ENCODE results near the gene WDR35. TPM values are rescaled to one million over a fixed set of nuclear protein-coding genes. Genes with fewer than 3 reads are reported as not detected.
"Not testable (repeated sequence)": the region's sequence is repeated elsewhere in the genome, so short reads cannot be mapped to it uniquely, and the experiment has no call there.

WDR35 gene
- total RNA-seq, 1 experiment from 2014 or later = 18.6 TPM

DNA sequence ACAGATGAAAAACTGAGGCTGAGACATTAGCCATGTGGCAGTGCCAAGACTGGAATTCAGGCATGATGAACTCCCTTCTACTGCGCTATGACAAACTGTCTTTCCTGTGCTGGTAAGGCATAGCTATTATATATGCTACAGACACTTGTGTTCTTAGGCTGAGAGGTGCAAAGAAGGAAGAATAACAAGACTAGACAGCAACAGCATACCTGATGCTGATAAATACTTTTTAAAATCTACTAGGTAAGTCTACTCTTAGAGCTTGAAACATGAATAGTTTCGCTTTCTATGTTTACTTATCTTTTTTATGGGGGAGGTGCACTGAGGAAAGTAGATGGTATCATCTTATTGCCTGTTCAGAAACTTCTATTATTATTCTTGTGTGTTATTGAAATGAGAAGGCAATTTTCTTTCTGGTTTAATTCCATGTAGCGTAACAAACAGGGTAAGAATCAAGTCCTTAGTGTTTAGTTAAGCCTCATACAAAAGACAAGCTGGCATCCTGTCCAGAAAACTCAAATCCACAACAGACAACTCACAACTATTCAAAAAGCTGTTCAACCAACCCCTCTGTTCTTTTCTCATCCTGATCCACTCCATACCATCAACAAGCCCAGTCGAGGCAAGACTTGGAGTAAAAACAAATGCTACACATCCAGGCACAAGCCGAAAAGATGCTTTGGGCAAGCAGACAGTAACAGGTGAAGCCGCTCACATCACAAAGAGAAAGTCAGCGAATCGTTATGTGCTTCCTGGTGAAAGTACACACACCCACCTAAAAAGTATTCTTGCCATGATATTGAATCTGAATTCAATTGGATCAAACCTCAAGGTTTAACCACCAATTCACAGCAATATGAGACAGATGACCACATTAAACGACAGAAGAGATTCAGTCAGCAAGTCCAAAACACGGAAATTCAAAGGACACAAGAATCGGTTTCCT, 89.6 kb downstream of the WDR35 start:
- DNase-seq = peak; percentile 38 to 59
- Histone ChIP-seq H3K27ac (peak overlapping the region; percentile 95), H3K4me3 (peak overlapping the region; percentile 90), H3K36me3 (peaks cover 2% of the 10 kb centered on the region; the same call in 1 of the 2 replicates), H3K27me3 (no peaks in the 10 kb centered on the region), H3K4me1 (peaks cover 7% of the 10 kb centered on the region; the same call in 1 of the 2 replicates), H3K9me3 (replicated peaks) (no peaks in the 10 kb centered on the region)

DNA sequence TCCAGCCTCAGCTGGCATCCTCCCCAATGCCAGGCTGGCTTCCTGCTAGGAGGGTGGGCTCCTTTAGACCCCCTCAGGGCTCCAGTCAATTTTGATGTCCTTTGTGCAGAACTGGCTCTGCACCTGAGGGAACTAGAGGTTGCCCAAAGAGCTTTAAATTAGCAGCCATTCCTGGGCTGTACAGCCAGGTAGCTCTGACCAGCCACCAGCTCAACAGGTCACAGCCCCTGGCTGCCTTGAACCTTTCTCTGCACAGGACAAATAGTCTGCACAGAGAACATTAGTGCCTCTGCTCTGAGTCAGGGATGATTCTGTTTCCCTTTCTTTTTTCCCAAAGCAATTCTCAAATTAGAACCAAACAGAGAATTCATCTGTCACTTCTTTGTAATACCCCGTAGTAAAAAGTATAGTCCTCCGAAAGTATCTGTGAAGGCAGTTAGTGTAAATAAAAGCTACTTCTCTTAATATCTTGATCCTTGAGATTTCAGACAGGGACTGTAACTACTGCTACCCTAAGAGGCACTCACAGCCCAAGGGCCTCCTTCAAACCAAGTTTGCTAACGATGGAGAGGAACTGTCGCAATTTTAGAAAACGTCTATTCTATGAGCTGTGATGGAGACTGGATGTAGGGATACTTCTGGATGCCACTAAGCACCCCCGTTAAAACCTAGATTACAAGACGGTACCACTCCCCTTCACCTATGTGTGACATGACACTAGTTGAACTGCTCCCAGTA, 91.1 kb downstream of the WDR35 start:
- H3K4me3 ChIP-seq = no peak overlapping the region
- no peak overlapping the region for H3K27ac ChIP-seq
- peaks cover 2% of the 10 kb centered on the region; the same call in 1 of the 2 replicates for H3K36me3 ChIP-seq
- H3K27me3 ChIP-seq = no peaks in the 10 kb centered on the region
- peaks cover 7% of the 10 kb centered on the region; the same call in 1 of the 2 replicates for H3K4me1 ChIP-seq
- DNase-seq = no peak
- no peaks in the 10 kb centered on the region for H3K9me3 ChIP-seq (replicated peaks)

DNA sequence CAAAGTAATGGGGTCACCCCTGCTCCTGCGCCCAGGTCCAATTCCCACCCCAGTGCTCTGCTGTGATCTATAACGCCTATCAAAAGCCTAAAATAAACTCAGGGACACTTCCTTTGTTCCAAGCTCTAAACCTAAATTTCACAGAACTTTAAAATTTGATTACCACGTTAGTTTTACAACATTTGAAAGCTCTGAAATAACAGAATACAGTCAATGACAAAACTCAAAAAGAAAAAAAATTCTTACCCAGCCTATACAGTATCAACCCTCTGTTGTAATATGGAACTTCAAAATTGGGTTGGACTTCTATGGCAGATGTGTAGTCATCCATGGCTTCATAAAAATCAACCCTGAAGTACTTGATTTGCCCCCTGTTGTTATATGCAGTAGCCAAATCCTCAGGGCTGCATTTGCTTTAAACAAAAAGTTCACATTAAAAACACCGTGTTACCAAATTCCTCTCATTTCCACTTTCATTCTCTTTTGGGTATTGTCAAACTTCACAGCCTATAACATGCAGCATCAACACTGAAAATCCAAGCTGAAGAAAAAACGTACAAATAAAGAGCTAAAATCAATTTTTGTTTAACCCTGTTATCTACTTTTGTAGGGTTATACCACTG, 92.2 kb downstream of the WDR35 start:
- H3K9me3 ChIP-seq (replicated peaks) = no peaks in the 10 kb centered on the region
- DNase-seq = no peak

DNA sequence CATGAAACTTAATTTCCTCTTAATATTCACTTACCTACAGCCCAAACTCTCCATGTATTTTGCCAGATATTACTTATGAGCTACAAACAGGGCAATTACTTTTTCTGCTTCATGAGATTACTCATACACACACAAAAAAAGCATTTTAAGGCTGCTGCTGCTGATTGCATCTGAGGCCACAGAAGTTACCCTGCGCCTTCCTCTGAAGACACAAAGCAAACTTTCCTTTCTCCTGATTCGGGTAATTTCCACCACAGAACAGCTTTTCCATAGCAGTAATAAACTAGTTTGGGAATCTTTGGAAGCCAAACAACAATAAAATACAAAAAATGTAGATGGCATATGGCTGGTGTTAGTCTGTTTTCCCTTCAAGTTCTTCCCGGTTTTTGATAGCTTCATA, 94.4 kb downstream of the WDR35 start:
- Histone ChIP-seq H3K27me3 (no peaks in the 10 kb centered on the region), H3K4me3 (no peak overlapping the region), H3K9me3 (replicated peaks) (no peaks in the 10 kb centered on the region), H3K36me3 (peaks cover 2% of the 10 kb centered on the region; the same call in 1 of the 2 replicates), H3K27ac (no peak overlapping the region), H3K4me1 (peaks cover 3% of the 10 kb centered on the region; the same call in 1 of the 2 replicates)
- no peak for DNase-seq

More for the DNA sequence above, 92.2 kb downstream of the WDR35 start:
- H3K36me3 ChIP-seq = peaks cover 2% of the 10 kb centered on the region; the same call in 1 of the 2 replicates
- H3K4me1 ChIP-seq = peaks cover 5% of the 10 kb centered on the region; the same call in 1 of the 2 replicates
- H3K4me3 ChIP-seq = no peak overlapping the region
- no peak overlapping the region for H3K27ac ChIP-seq
- H3K27me3 ChIP-seq = no peaks in the 10 kb centered on the region

DNA sequence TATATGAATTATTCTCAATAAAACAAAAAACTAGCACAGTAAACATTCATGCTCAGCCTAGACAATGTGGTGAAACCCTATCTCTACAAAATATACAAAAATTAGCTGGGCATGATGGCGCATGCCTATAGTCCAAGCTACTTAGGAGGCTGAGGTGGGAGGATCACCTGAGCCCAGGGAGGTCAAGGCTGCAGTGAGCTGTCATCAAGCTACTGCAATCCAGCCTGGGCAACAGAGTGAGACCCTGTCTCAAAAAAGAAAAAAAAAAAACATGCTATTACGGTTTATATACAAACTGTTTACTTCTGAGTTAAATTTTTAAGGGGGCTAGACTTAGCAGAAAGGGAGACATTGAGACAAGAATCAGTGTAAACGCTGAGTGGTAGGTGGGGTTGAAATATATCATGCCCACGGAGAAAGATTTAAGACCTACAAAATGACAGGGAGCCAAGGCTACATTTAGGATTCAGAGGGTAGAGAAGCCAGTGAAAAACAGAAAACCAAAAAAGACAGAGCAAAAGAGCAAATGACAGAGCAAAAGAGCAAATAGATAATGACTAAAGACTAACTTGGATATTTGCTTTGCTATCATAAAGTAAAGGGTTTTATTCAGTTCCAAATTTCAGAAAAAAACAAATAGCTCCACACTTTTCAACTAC, 95.6 kb downstream of the WDR35 start:
- no peaks in the 10 kb centered on the region for H3K9me3 ChIP-seq (replicated peaks)
- no peaks in the 10 kb centered on the region for H3K4me1 ChIP-seq
- no peaks in the 10 kb centered on the region for H3K27me3 ChIP-seq
- H3K4me3 ChIP-seq = no peak overlapping the region
- DNase-seq = no peak
- H3K27ac ChIP-seq = no peak overlapping the region
- peaks cover 2% of the 10 kb centered on the region; the same call in 1 of the 2 replicates for H3K36me3 ChIP-seq

DNA sequence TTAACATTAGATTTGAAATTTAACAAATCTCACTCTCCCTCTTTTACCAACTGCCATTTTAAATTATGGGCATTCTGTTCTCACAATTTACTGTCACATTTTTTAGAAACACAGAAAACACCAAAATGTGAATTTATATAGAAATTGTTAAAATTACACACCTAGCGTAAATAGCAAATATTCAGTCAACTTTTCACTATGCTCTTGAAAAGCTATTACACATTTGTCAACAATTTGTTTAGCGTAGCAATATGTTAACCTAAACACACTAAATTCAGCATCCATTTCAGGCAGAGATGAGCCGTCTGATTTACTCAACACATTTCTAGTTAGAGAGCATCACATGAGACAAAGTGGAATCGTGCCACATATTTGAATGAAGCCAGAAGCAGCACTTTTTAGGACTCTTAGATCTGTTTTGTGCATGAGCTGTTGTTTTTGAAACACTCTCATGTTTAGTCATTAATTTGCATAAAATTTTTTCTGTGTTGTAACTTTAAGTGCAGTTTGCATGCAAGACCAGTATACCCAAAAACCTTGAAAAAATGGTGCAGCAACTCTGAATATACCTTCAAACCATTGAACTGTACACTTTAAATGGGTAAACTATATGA, 96.3 kb downstream of the WDR35 start:
- H3K27ac ChIP-seq = no peak overlapping the region
- peaks cover 2% of the 10 kb centered on the region; the same call in 1 of the 2 replicates for H3K36me3 ChIP-seq
- no peaks in the 10 kb centered on the region for H3K9me3 ChIP-seq (replicated peaks)
- DNase-seq = no peak
- no peaks in the 10 kb centered on the region for H3K4me1 ChIP-seq
- no peaks in the 10 kb centered on the region for H3K27me3 ChIP-seq
- H3K4me3 ChIP-seq = no peak overlapping the region

DNA sequence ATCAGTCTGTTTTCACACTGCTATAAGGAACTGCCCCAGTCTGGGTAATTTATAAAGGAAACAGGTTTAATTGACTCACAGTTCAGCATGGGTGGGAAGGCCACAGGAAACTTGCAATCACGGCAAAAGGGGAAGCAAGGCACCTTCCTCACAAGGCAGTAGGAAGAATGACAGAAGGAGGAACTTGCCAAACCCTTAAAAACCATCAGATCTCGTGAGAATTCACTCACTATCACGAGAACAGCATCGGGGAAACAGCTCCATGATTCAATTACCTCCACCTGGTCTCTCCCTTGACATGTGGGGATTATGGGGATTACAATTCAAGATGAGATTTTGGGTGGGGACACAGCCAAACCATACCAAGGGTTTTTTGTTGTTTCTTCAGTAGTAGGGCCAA, 97.9 kb downstream of the WDR35 start:
- not testable (repeated sequence) for H3K27me3 ChIP-seq; H3K9me3 ChIP-seq (replicated peaks); H3K4me1 ChIP-seq; H3K4me3 ChIP-seq; H3K27ac ChIP-seq; H3K36me3 ChIP-seq
- peak in 1 of 2 experiments; percentile 19 for DNase-seq

DNA sequence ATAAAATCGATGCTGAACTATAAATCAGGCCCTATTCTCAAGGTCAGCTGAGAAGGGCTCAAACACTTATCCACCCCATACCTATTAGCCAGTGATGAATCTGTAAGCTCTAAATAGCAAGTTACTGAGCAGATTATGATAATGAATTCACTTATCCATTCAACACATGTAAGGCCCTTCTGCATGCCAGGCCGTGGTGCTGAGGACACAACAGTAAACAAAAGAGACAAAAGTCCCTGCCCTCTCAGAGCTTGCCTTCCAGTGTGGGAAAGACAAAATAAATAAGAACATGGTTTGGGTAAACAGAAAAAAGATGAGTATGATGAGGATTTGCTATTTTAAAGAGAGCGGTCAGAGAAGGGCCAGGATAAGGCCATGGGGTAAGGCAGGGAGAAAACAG, 99.8 kb downstream of the WDR35 start:
- H3K4me1 ChIP-seq = no peaks in the 10 kb centered on the region
- H3K27me3 ChIP-seq = no peaks in the 10 kb centered on the region
- DNase-seq = no peak
- H3K36me3 ChIP-seq = no peaks in the 10 kb centered on the region
- H3K9me3 ChIP-seq (replicated peaks) = no peaks in the 10 kb centered on the region
- H3K27ac ChIP-seq = no peak overlapping the region
- H3K4me3 ChIP-seq = no peak overlapping the region

DNA sequence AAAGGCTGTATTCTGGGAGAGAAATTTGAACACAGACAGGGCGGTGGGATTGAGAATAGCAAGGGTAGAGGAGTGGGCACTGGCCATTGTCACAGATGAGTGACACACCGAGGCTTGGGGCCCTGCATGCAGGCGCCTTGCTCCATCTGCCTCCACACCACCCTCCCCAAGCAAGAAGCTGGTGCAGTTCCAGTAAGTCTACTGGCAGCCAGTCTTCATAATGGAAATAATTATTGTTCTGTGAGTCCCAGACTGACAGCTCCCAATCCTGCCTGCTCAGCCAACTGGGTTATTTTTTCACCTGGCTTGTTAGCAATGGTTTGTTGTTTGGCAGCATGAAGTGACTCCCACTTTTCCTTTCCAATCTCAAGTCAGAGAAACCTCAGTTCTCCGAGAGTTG, 101.1 kb downstream of the WDR35 start:
- Histone ChIP-seq H3K9me3 (replicated peaks) (no peaks in the 10 kb centered on the region), H3K27me3 (no peaks in the 10 kb centered on the region), H3K4me1 (no peaks in the 10 kb centered on the region), H3K36me3 (no peaks in the 10 kb centered on the region), H3K4me3 (no peak overlapping the region), H3K27ac (no peak overlapping the region)
- no peak for DNase-seq

DNA sequence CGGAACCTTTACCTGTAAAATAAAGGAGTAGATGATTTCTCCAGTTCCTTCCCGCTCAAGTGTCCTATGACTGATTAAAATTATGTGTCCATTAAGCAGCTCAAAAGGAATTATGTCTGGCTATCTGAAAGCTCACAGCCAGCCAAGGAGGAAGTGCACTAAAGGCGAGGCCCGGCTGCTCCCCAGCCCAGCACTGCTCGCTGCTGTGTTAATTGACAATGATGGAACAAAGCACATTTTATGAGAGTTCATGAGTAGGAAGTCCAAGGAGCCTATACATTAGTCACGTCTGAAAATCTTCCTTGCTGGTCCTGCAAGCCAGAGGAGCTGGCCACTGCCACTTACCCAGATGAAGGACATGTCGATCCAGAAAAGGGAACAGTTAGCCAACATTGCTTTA, 102.4 kb downstream of the WDR35 start:
- Histone ChIP-seq H3K36me3 (no peaks in the 10 kb centered on the region), H3K4me1 (no peaks in the 10 kb centered on the region), H3K27ac (no peak overlapping the region), H3K9me3 (replicated peaks) (no peaks in the 10 kb centered on the region), H3K4me3 (no peak overlapping the region), H3K27me3 (no peaks in the 10 kb centered on the region)
- DNase-seq = no peak

DNA sequence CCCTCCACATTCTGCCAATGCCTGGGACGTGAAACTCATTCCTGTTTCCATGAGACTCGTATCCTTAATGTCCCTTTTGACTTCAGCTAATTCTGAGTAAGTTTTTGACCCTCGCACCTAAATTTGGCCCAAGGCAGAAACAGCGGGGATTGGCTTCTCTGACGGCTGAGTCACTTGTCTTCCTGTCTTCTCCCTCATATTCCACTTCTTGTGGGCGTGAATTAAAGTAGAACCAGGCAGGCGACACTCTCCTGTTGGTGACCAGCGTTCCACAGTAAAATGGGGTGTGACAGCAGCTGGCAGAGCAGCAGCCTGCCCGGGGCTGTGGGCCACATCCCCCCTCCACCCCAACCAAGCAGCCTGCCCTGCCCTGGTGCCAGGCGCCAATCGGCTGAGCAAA, 103.6 kb downstream of the WDR35 start:
- Histone ChIP-seq H3K27ac (no peak overlapping the region), H3K27me3 (no peaks in the 10 kb centered on the region), H3K4me3 (no peak overlapping the region), H3K4me1 (no peaks in the 10 kb centered on the region), H3K9me3 (replicated peaks) (no peaks in the 10 kb centered on the region), H3K36me3 (no peaks in the 10 kb centered on the region)
- DNase-seq = no peak

DNA sequence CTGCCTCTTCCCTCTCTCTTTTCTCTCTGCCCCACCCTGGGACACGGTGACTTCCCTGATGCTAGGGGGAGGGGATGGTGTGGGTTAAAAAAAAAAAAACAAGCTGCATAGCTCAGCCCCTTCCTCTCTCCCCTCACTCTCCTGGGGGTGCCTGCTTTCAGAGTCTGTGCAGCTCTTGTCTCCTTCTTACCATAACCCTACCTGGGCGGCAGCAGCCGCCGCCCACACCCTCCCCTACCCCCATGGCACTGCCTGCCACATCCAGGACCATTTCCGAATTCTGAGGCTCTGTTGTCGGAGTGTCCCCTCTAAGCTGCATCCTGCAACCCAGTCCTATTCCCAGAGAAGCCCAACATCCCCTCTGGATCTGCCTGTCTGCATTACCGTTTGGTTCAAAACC, 104.1 kb downstream of the WDR35 start:
- Histone ChIP-seq H3K27ac (no peak overlapping the region), H3K9me3 (replicated peaks) (no peaks in the 10 kb centered on the region), H3K4me3 (no peak overlapping the region), H3K27me3 (no peaks in the 10 kb centered on the region), H3K36me3 (no peaks in the 10 kb centered on the region), H3K4me1 (no peaks in the 10 kb centered on the region)
- no peak for DNase-seq

DNA sequence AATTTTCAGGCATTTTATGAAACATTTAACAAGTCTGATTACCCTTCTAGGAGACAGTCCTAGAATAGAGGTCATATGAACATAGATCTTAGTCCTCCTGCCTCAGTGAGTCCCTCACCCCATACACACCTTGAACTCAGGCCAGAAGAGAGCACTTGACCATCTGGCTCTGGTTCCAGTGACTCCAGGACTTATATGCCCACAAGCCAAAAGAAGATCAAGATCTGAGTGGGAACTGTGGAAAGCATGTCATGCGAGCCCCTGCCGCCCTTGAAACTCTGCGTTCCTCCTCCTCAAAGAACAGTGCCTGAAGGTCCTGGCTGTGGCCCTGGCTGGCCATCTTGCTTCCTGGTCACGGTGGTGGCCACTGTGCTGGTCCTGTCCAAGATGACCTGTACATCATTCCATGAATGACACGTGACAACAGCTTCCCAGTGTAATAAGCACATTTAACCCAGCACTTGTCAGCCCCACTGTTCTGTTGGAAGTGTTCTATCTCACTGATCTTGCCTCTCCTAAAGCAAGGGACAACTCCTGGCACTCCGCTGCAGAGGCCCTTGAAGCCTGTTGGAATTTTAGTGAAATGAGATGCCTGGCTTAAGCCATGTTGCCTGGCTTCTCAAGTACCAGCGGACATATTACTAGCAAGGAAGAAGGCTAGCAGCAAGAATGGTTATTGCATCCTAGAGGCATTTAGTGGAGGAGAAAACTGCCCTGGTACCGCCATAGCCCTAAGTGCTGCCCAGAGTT, 105.8 kb downstream of the WDR35 start:
- H3K4me1 ChIP-seq = no peaks in the 10 kb centered on the region
- no peaks in the 10 kb centered on the region for H3K36me3 ChIP-seq
- H3K27ac ChIP-seq = no peak overlapping the region
- H3K27me3 ChIP-seq = no peaks in the 10 kb centered on the region
- DNase-seq = no peak
- H3K4me3 ChIP-seq = no peak overlapping the region
- H3K9me3 ChIP-seq (replicated peaks) = no peaks in the 10 kb centered on the region
